GDM1 (cell line): ENCODE results near the gene LRFN3.
"Not testable (repeated sequence)": the region's sequence is repeated elsewhere in the genome, so short reads cannot be mapped to it uniquely, and the experiment has no call there.

ENCODE experiments used
- DNase-seq: peaks from one replicate; lab custom pipeline; 2025; lab: John Stamatoyannopoulos, UW

LRFN3 gene

GRCh38 chr19:35977446-35978222, 41.5 kb downstream of the LRFN3 start:
- peak; percentile 23 for DNase-seq

GRCh38 chr19:35978271-35978670, 42.1 kb downstream of the LRFN3 start:
- no peak for DNase-seq

GRCh38 chr19:35978832-35979365, 42.7 kb downstream of the LRFN3 start:
- DNase-seq, result no peak

DNA sequence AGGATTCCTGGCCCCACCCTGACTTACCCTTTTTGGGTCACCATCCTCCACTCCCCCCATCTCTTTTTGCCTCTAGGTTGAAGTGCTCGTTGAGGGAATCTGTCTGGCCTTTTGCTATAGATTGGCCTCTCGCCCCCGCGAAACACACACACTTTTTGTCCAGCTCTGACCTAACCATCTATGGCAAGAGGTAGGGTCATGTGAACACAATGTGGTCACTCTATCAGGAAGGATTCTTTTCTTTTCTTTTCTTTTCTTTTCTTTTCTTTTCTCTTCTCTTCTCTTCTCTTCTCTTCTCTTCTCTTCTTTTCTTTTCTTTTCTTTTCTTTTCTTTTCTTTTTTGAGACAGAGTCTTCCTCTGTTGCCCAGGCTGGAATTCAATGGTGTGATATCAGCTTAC, 44.8 kb downstream of the LRFN3 start:
- DNase-seq, result not testable (repeated sequence)

DNA sequence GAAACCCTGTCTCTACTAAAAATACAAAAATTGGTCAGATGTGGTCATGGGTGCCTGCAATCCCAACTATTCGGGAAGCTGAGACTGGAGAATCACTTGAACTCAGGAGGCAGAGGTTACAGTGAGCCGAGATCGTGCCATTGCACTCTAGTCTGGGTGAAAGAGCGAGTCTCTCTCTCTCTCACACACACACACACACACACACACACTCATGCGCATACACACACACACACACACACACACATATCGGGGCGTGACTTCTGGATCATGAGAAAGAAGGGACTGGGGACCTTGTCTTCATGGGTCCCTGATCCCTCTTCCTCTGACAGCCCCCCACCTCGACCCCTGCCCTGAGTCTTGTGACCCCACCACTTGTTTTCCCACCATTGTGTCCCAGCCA, 47.0 kb downstream of the LRFN3 start:
- DNase-seq, result no peak

- no peak for DNase-seq
These were observed 49.9 kb downstream of the LRFN3 start for GRCh38 chr19:35986111-35986510.

- DNase-seq, result peak; percentile 47
These were observed 50.7 kb downstream of the LRFN3 start for GRCh38 chr19:35986664-35987570.

GRCh38 chr19:35987571-35987896, 51.4 kb downstream of the LRFN3 start:
- DNase-seq, result no peak

DNA sequence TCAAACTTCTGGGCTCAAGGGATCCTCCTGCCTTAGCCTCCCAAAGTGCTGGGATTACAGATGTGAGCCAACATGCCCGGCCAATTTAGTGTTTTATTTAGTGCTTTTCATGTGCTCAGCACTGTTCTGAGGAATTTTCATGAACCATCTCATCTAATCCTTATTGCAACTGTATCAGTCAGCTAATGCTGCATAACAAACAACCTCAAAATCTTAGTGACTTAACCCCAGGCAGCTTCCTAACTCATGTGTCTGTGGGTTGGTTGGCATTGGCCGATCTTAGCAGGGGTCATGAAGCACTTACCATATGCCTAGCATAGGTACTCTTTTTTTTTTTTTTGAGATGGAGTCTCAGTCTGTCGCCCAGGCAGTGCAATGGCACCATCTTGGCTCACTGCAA, 52.6 kb downstream of the LRFN3 start:
- no peak for DNase-seq

DNA sequence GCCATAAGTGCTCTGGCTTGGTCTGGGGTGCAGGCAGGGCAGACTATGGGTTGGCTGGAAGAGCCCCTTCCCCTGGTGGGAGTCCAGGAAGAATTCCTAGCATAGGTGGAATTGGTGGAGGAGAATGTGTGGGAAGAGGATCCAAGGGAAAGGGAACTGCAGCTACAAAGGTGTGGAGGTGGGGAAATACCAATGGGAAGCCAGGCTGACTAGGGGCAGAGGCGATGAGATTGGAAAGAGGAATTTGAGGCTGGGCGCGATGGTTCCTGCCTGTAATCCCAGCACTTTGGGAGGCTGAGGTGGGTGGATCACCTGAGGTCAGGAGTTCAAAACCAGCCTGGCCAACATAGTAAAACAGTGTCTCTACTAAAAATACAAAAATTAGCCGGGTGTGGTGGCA, 54.0 kb downstream of the LRFN3 start:
- DNase-seq, result no peak

GRCh38 chr19:35990771-35991730, 54.9 kb downstream of the LRFN3 start:
- no peak for DNase-seq

GRCh38 chr19:35991731-35992450, 55.7 kb downstream of the LRFN3 start:
- DNase-seq, result no peak

DNA sequence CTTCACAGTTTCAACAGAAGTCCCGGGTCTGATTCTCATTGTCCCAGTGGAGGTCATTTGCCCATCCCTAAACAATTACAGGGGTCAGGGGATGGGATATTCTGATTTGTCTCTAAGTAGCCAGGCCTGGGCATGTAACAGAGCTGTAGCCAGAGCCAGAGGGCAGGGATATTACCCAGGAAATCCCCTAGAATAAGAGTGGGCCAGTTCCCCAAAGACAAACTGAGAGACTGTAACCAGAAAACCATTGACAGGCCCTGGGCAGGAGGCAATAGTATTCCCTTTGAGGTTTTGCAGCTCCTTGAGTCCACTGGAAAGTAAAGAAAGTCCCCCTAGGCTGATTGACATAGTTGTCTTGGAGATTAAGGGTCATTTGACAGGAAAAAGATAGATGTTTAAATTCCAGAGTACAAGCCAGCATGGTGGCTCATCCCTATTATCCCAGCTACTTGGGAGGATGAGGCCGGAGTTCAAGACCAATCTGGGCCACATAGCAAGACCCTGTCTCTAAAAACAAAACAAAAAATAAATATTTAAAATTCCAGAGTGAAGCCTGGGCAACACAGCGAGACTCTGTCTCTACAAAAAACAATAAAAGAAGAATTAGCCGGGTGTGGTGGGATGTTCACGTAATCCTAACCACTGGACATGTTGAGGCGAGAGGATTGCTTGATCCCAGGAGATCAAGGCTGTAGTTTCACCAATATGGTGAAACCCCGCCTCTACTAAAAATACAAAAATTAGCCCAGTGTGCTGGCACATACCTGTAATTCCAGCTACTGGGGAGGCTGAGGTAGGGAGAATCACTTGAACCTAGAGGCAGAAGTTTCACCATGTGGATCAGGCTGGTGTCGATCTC, 57.0 kb downstream of the LRFN3 start:
- DNase-seq, result no peak

DNA sequence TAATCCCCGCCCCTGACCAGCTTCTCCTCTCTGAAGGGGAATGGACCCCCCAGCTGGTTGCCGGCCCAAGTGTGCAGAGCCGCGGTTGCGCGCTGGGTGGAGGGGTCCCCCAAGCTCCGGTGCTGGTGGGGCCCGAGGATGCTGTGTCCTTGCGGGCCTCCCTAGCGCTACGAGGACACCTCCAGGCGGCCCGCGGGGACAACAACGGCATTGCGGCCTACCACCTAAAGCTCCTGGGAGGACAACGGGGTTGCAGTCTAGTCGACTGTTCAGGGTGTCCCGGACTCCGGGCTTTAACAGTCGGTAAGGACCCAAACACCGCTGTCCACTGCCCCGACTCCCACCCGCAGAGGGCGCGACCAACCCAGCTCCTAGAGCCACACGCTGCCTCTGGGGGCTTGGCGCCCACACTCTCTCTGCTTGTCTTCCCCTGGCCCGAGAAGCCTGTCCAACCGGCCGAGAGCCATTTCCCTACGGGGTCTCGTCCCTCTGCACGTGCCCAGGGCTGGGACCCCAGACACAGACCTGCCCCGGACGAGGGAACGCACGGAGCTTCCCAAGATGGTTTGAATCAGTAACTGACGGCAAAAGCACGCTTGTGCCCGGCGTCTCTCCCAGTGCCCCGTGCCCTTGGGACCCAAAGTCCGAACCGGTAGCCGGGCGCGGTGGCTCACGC, 57.9 kb downstream of the LRFN3 start:
- DNase-seq, result no peak
